Limb (tissue), 2 donors: ENCODE results near the gene FAM168B.

Experiments used
- DNase-seq, 2 donors: peaks; one replicate each; pipeline ENCODE4 v3.0.0-alpha.2; 2016; ENCODE audit errors: extremely low spot score in 2 of 2

The FAM168B gene

GRCh38 chr2:131056204-131056931 is 36.9 kb downstream of the FAM168B start:
- DNase-seq = no peak

- no peak for DNase-seq
These were observed 37.8 kb downstream of the FAM168B start for GRCh38 chr2:131055169-131056065.

- DNase-seq = no peak
These were observed 38.8 kb downstream of the FAM168B start for GRCh38 chr2:131054488-131054887.

- no peak for DNase-seq
These were observed 40.5 kb downstream of the FAM168B start for GRCh38 chr2:131052741-131053263.

- DNase-seq = no peak
These were observed 42.4 kb downstream of the FAM168B start for GRCh38 chr2:131050896-131051295.

GRCh38 chr2:131049150-131049718 is 44.0 kb downstream of the FAM168B start:
- no peak for DNase-seq

- no peak for DNase-seq
These were observed 44.6 kb downstream of the FAM168B start for GRCh38 chr2:131048641-131049040.

- DNase-seq = no peak
These were observed 45.2 kb downstream of the FAM168B start for GRCh38 chr2:131047920-131048560.

- DNase-seq = no peak
These were observed 46.2 kb downstream of the FAM168B start for GRCh38 chr2:131046918-131047652.

GRCh38 chr2:131046028-131046917 is 47.0 kb downstream of the FAM168B start:
- no peak for DNase-seq

- DNase-seq = no peak
These were observed 47.8 kb downstream of the FAM168B start for GRCh38 chr2:131045286-131046027.

- DNase-seq = no peak
These were observed 48.5 kb downstream of the FAM168B start for GRCh38 chr2:131044757-131045150.

- no peak for DNase-seq
These were observed 49.0 kb downstream of the FAM168B start for GRCh38 chr2:131044075-131044756.

- DNase-seq = no peak
These were observed 49.8 kb downstream of the FAM168B start for GRCh38 chr2:131043199-131044074.

- DNase-seq = no peak
These were observed 51.0 kb downstream of the FAM168B start for GRCh38 chr2:131042148-131042775.

- no peak for DNase-seq
These were observed 51.7 kb downstream of the FAM168B start for GRCh38 chr2:131041402-131042147.
